ENCODE results near the gene RREB1. TPM values are rescaled to one million over a fixed set of nuclear protein-coding genes. Genes with fewer than 3 reads are reported as not detected.

RREB1 gene
- total and polyA plus RNA-seq, 2 experiments from 2014 or later: 6.4 to 12.4 TPM

DNA sequence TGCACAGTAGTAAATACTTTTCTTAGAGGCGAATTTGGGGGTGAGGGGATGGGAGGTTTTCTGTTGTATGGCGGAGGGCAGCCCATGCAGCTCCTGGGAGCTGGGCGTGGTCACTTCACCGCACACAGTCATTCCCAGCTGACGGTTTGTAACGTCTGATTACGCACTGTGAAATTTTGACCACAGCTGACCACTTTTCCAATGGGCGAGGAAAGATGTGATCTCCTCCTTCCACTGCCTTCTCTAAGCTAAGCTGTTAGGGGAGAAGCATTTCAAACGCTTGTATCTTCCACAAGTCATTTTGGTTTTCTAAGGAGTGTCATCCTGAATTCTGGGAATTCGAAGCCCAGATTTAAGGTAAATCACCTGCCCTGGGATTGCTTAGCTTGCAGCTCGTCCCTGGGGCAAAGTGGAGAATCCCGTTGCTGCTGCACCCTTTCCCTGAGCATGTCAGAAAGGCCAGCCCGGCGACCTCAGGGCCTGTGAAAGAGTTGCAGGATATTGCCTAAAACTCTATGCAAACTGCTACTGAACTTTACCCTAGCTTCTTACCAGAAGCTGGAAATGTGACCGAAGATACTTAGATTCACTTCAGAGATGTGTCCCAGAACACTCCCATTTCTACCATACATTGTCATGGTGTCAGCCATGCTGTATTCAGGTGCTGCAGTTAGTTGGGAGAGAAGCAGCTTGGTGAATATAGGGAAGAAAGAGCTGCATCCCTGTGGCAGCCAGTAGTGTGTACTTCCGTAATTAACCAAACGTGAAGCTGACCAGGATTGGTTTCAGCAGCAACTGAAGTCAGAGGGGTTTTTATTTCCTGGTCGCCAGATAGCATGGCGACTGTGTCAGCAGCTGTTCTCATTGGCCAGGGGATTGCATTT lies 58.9 kb downstream of the RREB1 start:
- in situ Hi-C loops (cut with MboI): no loop called here
- no peak overlapping the region for H3K4me3 ChIP-seq
- TF ChIP-seq EZH2phosphoT487 (IDR thresholded peaks at IDR 0.05; ENCODE audit: insufficient read depth, low read depth): no peak
- TF ChIP-seq EZH2 (IDR thresholded peaks at IDR 0.05; ENCODE audit: insufficient read depth, poor library complexity, severe bottlenecking): no peak
- WGBS, 2 experiments (ENCODE audit: low coverage in 1 of 2, low lambda C conversion rate in 2 of 2, missing lambda C conversion rate in 2 of 2): 85% methylated on average over 19 of the region's 19 CpGs
- no peaks in the 10 kb centered on the region for H4K20me1 ChIP-seq (ENCODE audit: insufficient read depth)
- H3K36me3 ChIP-seq (ENCODE audit: low read depth): no peaks in the 10 kb centered on the region
- H3K9me2 ChIP-seq (ENCODE audit: insufficient read depth): no peaks in the 10 kb centered on the region
- no peak overlapping the region for H2AFZ ChIP-seq
- DNase-seq: no peak
- H3K27ac ChIP-seq: no peak overlapping the region
- peaks cover 100% of the 10 kb centered on the region for H3K79me2 ChIP-seq (ENCODE audit: insufficient read depth)
- H3K9me3 ChIP-seq (ENCODE audit: low read depth): no peaks in the 10 kb centered on the region
- peaks cover 38% of the 10 kb centered on the region for H3K4me1 ChIP-seq (ENCODE audit: insufficient read depth)
- H3K4me2 ChIP-seq (ENCODE audit: unreplicated experiment): no peak overlapping the region
- H3K9ac ChIP-seq: no peak overlapping the region
- H3K27me3 ChIP-seq (replicated peaks; ENCODE audit: insufficient read depth): no peaks in the 10 kb centered on the region
- peaks cover 10% of the 10 kb centered on the region; the same call in 1 of the 2 replicates for H3F3A ChIP-seq (ENCODE audit: insufficient read depth)

DNA sequence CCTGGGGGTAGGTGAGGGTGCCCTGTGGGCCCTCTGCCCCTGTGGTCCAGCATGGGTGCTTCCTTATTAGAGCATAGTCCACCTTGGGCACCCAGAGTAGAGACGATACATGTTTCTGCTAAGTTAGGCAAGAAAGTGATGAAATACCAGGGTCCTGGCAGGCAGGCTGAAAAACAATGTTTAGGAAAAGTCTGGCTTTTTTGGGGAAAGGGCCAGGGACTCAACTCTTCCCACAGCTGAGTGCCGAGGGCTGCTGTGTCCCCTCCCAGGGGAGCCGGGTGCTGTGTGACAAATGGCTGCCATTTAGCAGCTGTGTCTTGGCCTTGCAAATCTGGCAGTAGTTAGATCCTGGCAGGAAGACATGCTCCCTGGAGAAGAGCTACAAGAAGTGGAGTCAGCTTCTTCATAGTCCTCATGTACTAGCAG lies 61.5 kb downstream of the RREB1 start:
- H3K4me1 ChIP-seq (ENCODE audit: insufficient read depth): peaks cover 57% of the 10 kb centered on the region
- no peaks in the 10 kb centered on the region for H3K27me3 ChIP-seq (replicated peaks; ENCODE audit: insufficient read depth)
- H4K20me1 ChIP-seq (ENCODE audit: insufficient read depth): no peaks in the 10 kb centered on the region

DNA sequence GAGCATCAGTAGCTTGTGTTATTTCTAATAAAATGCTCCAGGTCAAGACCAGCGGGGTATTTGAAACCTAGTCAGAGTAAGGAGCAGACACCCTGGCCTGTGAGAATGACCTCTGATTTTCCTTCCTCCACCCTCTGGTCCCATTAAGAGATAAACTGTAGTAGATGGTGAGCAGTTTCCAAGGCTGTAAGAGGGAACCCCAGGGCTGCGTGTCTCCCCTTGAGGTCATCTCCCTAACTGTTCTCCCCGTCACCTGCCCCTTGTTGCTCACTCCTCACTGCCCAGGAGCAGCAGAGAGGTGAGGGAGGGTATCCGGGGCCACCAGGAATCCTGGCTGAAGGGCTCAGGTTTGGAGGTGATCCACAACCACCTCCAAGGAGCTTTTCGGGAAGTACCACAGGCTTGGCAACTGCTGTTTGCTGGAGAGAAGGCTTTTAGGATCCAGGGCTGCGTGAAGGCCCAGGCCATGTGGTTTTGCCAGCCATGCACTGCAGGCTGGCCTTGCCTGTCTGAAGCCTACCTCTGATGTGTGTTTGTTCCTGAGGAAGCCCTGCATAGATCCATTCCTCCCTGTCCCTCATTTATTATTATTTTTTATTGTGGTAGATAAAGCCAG lies 62.5 kb downstream of the RREB1 start:
- peaks cover 57% of the 10 kb centered on the region for H3K4me1 ChIP-seq (ENCODE audit: insufficient read depth)
- in situ Hi-C loops (cut with MboI): no loop called here
- 90 to 92% methylated on average over 6 of the region's 6 CpGs for WGBS, 2 experiments (ENCODE audit: low coverage in 1 of 2, low lambda C conversion rate in 2 of 2, missing lambda C conversion rate in 2 of 2)
- no peak overlapping the region for H3K4me2 ChIP-seq (ENCODE audit: unreplicated experiment)
- H3K79me2 ChIP-seq (ENCODE audit: insufficient read depth): peaks cover 100% of the 10 kb centered on the region
- no peaks in the 10 kb centered on the region for H3K9me2 ChIP-seq (ENCODE audit: insufficient read depth)
- H3K27ac ChIP-seq: no peak overlapping the region
- no peaks in the 10 kb centered on the region for H3K36me3 ChIP-seq (ENCODE audit: low read depth)
- no peaks in the 10 kb centered on the region for H3K9me3 ChIP-seq (ENCODE audit: low read depth)
- H3F3A ChIP-seq (ENCODE audit: insufficient read depth): peaks cover 20% of the 10 kb centered on the region; the same call in 1 of the 2 replicates
- TF ChIP-seq EZH2 (IDR thresholded peaks at IDR 0.05; ENCODE audit: insufficient read depth, poor library complexity, severe bottlenecking) (no peak), EZH2phosphoT487 (IDR thresholded peaks at IDR 0.05; ENCODE audit: insufficient read depth, low read depth) (no peak)
- DNase-seq: no peak
- H3K4me3 ChIP-seq: no peak overlapping the region
- H4K20me1 ChIP-seq (ENCODE audit: insufficient read depth): no peaks in the 10 kb centered on the region
- H2AFZ ChIP-seq: no peak overlapping the region
- H3K9ac ChIP-seq: no peak overlapping the region
- H3K27me3 ChIP-seq (replicated peaks; ENCODE audit: insufficient read depth): no peaks in the 10 kb centered on the region

More for the DNA sequence above, 61.5 kb downstream of the RREB1 start:
- Histone ChIP-seq H2AFZ (0 out of 2 replicates have a peak overlapping the region, but pooled peaks have one; percentile 21), H3K9ac (peak overlapping the region; percentile 27; the same call in 1 of the 2 replicates), H3F3A (ENCODE audit: insufficient read depth) (peaks cover 17% of the 10 kb centered on the region; the same call in 1 of the 2 replicates), H3K9me3 (ENCODE audit: low read depth) (no peaks in the 10 kb centered on the region), H3K36me3 (ENCODE audit: low read depth) (no peaks in the 10 kb centered on the region), H3K27ac (peak overlapping the region; percentile 42), H3K4me3 (no peak overlapping the region), H3K4me2 (ENCODE audit: unreplicated experiment) (peak overlapping the region; percentile 14), H3K9me2 (ENCODE audit: insufficient read depth) (no peaks in the 10 kb centered on the region), H3K79me2 (ENCODE audit: insufficient read depth) (peaks cover 100% of the 10 kb centered on the region)
- in situ Hi-C loops (cut with MboI): no loop called here
- TF ChIP-seq EZH2phosphoT487 (IDR thresholded peaks at IDR 0.05; ENCODE audit: insufficient read depth, low read depth) (no peak), EZH2 (IDR thresholded peaks at IDR 0.05; ENCODE audit: insufficient read depth, poor library complexity, severe bottlenecking) (no peak)
- peak; percentile 53 for DNase-seq
- WGBS, 2 experiments (ENCODE audit: low coverage in 1 of 2, low lambda C conversion rate in 2 of 2, missing lambda C conversion rate in 2 of 2): 22 to 40% methylated on average over 3 of the region's 3 CpGs

DNA sequence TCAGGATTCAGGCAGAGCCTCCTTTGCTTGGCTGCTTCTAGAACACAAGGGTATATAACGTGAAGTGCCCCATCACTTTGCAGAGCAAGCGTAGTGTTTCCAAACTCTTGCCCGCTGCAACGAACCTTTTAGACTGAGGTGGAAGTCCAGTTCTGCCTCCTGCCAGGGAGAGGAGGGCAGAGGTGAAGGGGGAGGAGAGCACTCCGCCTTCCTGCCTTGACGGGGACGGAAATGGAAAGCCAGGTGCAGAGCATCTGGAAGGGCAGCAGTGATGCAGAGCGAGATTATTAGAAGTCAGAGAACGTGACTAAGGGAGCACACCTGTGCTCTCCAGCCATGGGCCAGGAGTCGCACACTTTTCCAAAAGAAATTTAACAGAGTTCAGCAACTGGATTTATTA lies 63.4 kb downstream of the RREB1 start:
- no peak overlapping the region for H3K4me2 ChIP-seq (ENCODE audit: unreplicated experiment)
- peaks cover 56% of the 10 kb centered on the region for H3K4me1 ChIP-seq (ENCODE audit: insufficient read depth)
- no peak for TF ChIP-seq EZH2 (IDR thresholded peaks at IDR 0.05; ENCODE audit: insufficient read depth, poor library complexity, severe bottlenecking)
- no peak for TF ChIP-seq EZH2phosphoT487 (IDR thresholded peaks at IDR 0.05; ENCODE audit: insufficient read depth, low read depth)
- H3K36me3 ChIP-seq (ENCODE audit: low read depth): no peaks in the 10 kb centered on the region
- H3K27me3 ChIP-seq (replicated peaks; ENCODE audit: insufficient read depth): no peaks in the 10 kb centered on the region
- H3K27ac ChIP-seq: no peak overlapping the region
- H4K20me1 ChIP-seq (ENCODE audit: insufficient read depth): no peaks in the 10 kb centered on the region
- in situ Hi-C loops (cut with MboI): no loop called here
- peaks cover 100% of the 10 kb centered on the region for H3K79me2 ChIP-seq (ENCODE audit: insufficient read depth)
- WGBS, 2 experiments (ENCODE audit: low coverage in 1 of 2, low lambda C conversion rate in 2 of 2, missing lambda C conversion rate in 2 of 2): 91% methylated on average over 10 of the region's 10 CpGs
- no peak overlapping the region for H3K9ac ChIP-seq
- no peaks in the 10 kb centered on the region for H3K9me3 ChIP-seq (ENCODE audit: low read depth)
- H3K4me3 ChIP-seq: no peak overlapping the region
- DNase-seq: no peak
- H2AFZ ChIP-seq: no peak overlapping the region
- H3F3A ChIP-seq (ENCODE audit: insufficient read depth): peaks cover 20% of the 10 kb centered on the region; the same call in 1 of the 2 replicates
- no peaks in the 10 kb centered on the region for H3K9me2 ChIP-seq (ENCODE audit: insufficient read depth)
